ENCODE results near the gene BUB3.
"Not testable (repeated sequence)": the region's sequence is repeated elsewhere in the genome, so short reads cannot be mapped to it uniquely, and the experiment has no call there.

Gene BUB3

DNA sequence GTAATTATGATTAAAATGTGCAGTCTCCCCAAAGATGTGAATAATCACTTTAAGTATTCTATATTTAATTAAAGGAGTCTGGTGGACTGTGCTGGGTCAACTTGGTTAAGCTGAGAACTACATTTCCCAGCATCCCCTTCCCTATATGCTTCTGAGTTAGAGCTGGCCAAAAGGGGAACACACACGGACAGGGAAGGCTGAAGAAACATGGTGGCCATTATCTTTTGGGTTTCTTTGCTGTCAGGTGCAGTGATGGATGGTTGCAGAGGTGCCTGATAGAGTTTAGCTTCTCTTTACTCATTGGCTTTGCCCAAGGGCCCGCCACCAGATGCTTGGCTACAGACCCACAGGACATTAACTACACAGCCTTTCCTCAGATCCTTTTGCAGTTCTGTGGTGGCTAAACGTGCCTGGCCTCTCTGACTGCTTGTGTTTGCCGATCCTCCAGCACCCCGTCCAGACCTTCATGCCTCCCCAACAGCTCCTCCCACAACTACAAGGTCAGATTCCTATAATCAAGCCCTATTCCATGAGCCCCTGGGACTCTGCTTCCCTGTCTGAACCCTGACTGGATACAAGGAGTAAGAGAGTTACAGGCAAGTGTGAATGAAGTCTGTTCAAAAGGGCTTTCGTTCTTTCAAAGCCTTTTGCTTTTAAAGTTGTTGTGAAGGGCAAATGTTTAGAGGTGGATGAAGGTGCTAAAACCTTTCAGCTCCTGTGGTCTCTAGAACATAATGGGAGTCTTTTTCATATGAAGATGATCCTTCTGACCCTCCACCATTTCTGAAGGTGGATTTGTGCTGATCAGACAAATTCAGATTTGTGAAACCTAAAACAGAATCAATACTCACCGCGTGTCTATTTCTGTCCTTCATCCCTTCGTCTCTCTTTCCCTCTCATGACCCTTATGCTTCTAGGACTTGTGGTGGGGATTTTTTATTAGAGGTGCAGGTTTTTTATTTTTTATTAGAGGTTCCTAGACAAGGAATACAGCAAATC lies 21.5 kb downstream of the BUB3 start:
- TF ChIP-seq, protein P1, sequence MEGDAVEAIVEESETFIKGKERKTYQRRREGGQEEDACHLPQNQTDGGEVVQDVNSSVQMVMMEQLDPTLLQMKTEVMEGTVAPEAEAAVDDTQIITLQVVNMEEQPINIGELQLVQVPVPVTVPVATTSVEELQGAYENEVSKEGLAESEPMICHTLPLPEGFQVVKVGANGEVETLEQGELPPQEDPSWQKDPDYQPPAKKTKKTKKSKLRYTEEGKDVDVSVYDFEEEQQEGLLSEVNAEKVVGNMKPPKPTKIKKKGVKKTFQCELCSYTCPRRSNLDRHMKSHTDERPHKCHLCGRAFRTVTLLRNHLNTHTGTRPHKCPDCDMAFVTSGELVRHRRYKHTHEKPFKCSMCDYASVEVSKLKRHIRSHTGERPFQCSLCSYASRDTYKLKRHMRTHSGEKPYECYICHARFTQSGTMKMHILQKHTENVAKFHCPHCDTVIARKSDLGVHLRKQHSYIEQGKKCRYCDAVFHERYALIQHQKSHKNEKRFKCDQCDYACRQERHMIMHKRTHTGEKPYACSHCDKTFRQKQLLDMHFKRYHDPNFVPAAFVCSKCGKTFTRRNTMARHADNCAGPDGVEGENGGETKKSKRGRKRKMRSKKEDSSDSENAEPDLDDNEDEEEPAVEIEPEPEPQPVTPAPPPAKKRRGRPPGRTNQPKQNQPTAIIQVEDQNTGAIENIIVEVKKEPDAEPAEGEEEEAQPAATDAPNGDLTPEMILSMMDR (IDR thresholded peaks at IDR 0.05; ENCODE audit: low read length, missing control alignments), result no peak
- no peak for DNase-seq (ENCODE audit: low read depth)

DNA sequence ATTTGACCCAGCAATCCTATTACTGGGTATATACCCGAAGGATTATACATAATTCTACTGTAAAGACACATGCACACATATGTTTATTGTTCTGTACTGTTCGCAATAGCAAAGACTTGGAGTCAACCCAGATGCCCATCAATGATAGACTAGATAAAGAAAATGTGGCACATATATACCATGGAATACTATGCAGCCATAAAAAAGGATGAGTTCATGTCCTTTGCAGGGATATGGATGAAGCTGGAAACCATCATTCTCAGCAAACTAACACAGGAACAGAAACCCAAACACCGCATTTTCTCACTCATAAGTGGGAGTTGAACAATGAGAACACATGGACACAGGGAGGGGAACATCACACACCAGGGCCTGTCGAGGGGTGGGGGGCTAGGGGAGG lies 24.2 kb downstream of the BUB3 start:
- H3K4me3 ChIP-seq (replicated peaks; ENCODE audit: low read depth, low read length); DNase-seq (ENCODE audit: low read depth): not testable (repeated sequence)

More for the DNA sequence above, 21.5 kb downstream of the BUB3 start:
- no peak overlapping the region for H3K4me3 ChIP-seq (replicated peaks; ENCODE audit: low read depth, low read length)

DNA sequence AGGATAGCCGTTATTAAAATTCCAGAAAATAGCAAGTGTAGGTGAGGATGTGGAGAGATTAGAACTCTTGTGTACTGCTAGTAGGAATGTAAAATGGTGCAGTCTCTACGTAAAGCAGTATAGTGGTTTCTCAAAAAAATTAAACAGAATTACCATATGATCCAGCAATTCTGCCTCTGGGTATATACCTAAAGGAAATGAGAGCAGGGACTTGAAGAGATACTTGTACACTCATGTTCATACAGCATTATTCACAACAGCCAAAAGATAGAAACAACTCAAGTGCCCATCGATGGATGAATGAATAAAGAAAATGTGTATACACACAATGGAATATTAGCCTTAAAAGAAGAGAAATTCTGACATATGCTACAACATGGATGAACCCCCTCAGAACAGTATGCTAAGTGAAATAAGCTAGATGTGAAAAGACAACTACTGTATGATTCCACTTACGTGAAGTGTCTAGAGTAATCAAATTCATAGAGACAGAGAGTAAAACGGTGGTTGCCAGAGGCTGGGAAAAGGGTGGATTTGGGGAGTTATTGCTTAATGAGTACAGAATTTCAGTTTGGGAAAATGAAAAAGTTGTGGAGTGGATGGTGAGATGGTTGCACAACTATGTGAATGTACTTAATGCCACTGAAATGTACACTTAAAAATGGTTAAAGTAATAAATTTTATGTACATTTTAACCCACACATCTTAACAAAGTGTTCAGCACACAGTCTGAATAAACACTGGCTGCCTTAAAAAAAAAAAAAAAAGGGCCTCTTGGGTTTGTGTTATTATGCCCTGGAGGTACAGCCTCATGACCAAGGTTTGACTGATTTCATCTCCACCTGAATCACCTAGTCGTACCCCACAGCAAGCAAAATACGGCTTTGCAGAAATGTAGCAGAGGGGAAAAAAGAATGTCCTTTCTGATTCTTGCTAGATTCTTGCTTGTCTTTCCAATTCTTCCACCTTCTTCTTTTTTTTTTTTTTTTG lies 26.2 kb downstream of the BUB3 start:
- TF ChIP-seq, protein P1 (IDR thresholded peaks at IDR 0.05; ENCODE audit: low read length, missing control alignments), result no peak
- no peak for DNase-seq (ENCODE audit: low read depth)
- H3K4me3 ChIP-seq (replicated peaks; ENCODE audit: low read depth, low read length), result no peak overlapping the region

DNA sequence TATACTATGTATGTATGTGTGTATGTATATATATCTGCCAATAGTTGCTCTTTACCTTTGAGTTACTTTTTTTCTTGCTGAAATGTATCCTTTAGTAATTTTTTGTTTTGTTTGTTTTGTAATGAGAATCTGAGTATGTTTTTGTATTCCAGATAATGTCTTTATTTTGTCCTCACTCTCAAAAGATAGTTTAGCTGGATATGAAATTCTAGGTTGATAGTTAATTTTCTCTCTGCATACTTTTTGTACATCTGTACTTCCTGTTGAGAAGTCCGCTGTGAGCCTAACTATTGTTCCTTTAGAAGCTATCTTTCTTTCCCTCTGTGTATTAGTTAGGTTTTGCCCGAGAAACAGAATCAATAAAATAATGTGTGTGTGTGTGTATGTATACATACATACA lies 29.5 kb downstream of the BUB3 start:
- H3K4me3 ChIP-seq (replicated peaks; ENCODE audit: low read depth, low read length), result no peak overlapping the region
- TF ChIP-seq, protein P1 (IDR thresholded peaks at IDR 0.05; ENCODE audit: low read length, missing control alignments), result no peak
- no peak for DNase-seq (ENCODE audit: low read depth)

DNA sequence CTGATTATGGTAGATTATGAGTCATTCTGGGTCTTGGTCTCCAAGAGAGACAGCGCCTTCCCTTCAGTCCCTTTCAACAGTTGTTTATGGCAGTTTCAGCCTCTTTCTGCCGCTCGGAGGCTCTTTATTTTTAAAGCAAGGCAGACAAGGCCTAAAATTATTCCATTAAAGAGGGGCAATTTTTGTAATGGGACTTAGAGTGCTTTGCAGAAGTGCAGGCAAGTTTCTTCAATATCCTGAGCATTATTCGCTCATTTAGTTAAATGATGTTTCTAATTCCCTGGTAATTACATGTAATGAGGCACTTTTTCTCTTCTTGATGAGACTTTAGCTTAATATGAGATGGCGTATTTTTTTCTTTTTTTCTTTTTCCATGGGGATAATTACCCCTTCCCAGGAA lies 33.6 kb downstream of the BUB3 start:
- no peak for DNase-seq (ENCODE audit: low read depth)
- H3K4me3 ChIP-seq (replicated peaks; ENCODE audit: low read depth, low read length), result no peak overlapping the region
- TF ChIP-seq, protein P1 (IDR thresholded peaks at IDR 0.05; ENCODE audit: low read length, missing control alignments), result no peak

DNA sequence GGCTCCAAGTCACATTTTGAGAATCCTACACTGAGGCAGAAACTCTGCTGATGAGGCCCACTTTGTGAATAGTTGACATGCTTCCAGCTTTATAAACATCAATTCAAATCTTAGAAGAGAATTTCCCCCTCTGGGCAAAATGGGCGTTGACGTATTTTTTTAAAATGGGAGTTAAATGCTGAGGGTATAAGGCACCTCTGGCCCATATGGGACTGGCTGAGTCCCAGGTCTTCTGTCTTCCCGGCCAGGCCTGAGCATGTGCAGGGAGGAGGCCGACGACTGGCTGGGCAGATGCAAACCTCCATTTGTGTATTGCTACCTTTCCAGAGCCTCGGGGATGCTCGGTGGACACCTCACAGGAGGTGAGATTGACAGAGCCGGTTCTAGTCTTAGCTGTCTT lies 37.7 kb downstream of the BUB3 start:
- DNase-seq (ENCODE audit: low read depth), result no peak
- TF ChIP-seq, protein P1 (IDR thresholded peaks at IDR 0.05; ENCODE audit: low read length, missing control alignments), result no peak
- no peak overlapping the region for H3K4me3 ChIP-seq (replicated peaks; ENCODE audit: low read depth, low read length)

DNA sequence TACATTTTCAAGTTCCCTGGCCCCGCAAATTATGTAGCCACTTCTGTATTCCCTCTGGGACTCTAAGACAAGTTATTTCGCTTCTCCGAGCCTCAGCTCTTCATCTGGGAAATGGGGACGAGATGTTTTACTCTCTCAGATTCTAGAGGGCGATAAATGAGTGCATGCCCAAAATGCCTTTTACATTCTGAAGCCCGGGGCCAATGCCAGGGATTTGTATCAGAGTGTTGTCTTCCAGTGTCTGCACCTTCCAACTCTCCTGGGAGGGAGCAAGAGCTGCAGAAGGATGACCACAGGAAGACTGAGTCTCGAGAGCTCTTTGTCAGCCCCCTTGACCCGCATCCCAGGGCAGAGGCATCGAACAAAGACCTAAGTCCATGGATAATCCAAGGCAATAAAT lies 39.9 kb downstream of the BUB3 start:
- TF ChIP-seq, protein P1 (IDR thresholded peaks at IDR 0.05; ENCODE audit: low read length, missing control alignments), result no peak
- no peak for DNase-seq (ENCODE audit: low read depth)
- no peak overlapping the region for H3K4me3 ChIP-seq (replicated peaks; ENCODE audit: low read depth, low read length)
